Measurements from ENCODE around the gene PRDX3.
"Not testable (repeated sequence)": the region's sequence is repeated elsewhere in the genome, so short reads cannot be mapped to it uniquely, and the experiment has no call there.

PRDX3 gene

DNA sequence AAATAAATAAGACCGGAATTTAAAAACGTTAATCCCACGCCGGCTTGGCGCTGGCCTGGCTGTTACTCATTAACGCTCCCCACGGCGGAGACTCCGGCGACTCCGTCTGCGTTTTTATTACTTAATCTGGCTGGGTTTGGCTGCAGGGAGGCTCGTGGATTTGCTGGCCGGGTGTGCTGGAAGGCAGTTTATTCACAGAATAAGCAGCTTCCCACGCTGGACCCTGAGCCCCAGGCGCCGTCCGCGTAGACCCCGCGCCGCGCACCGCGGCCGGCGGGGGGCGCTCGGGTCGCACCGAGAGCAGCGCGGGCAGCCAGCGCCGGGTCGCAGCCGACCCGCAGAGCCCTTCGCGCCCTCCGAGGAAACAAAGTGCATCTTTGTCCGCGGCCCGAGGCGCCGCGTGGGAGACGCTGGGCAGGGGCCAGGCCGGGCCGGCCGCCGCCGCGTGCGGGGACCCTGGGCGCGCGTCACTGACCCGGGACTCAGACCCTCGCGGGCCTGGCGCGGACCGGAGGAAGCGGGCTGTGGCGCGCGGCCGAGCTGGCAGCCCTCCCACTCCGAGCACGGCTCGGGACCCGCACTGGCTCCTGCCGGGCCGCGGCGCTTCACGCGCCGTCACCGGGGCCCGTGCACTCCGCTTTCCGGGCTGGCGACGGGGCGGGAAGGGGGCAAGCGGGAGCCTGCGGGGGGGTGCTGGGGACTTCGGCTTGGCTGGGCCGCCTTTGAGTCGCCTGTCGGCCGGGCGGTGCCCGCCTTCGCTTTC is 28.2 kb upstream of the PRDX3 start:
- DNase-seq (ENCODE audit: low spot score): peak; percentile 61

DNA sequence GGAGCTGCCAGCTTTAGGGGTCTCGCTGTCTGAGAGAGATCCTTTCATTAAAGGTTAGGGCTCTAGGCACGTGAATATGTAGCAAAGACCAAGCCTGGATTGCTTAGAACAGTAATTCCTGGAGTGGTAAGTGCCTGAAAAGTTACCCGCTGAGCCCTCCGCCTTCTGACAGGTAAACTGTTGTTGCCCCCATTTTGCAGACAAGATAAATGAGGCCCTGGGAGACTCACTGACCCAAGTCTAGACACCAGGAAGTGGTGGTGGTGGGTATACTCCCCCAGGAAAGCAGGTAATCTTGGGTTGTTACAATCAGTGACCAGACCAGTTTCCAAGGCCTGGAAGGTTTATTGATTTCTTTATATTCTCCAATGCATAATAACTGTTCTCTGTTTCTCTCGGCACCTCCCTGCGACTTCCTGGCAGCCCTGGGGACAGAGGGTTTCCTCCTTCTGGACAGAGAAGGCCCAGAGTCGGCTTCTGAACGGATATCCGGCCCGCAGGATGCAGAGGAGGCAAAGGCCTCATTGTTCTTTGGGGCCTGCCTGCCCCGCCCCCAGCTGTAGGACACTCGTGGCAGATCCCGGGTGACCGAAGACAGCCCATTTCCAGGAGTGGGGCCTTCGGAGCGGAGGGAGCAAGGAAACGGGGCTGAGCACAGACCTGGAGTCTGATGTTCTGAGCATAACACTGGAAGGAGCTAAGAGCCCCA is 27.4 kb upstream of the PRDX3 start:
- DNase-seq (ENCODE audit: low spot score): peak; percentile 69

DNA sequence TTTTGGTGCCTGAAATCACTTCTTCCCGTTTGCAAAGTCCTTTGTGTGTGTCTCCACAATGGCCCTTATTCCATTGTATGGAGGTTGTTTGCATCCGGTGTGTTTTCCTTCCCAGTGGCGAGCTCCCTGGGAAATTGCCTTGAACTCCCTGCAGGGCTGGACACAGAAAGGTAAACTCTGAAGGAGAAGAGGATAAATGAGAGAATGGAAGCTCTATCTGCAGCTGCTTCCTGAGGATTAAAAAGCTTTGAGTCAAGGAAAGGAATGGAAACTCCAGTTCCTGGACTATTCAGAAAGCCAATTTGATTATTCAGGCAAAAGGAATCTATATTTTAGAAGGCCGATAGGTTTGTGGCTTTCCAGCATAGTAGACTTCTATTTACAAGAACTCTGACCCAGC is 24.4 kb upstream of the PRDX3 start:
- DNase-seq (ENCODE audit: low spot score): no peak

DNA sequence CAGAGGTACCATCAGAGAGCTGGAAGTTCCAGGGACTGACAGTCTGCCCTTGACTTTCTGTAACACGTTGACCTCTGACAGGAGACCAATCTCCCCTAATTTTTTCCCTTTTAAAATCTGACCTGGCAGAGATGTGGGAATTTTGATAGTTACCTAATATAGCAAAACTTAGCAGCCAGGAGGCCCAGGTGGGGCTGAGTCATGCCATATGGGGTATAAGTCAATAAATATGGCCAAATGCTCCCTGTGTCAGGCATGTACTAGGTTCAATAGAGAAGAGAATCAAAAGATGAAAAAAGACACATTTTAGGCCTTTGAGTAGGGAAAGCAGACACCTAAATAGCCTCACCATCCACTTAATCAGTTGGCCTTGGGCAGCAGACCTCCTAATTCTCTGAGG is 22.6 kb upstream of the PRDX3 start:
- DNase-seq (ENCODE audit: low spot score): no peak

DNA sequence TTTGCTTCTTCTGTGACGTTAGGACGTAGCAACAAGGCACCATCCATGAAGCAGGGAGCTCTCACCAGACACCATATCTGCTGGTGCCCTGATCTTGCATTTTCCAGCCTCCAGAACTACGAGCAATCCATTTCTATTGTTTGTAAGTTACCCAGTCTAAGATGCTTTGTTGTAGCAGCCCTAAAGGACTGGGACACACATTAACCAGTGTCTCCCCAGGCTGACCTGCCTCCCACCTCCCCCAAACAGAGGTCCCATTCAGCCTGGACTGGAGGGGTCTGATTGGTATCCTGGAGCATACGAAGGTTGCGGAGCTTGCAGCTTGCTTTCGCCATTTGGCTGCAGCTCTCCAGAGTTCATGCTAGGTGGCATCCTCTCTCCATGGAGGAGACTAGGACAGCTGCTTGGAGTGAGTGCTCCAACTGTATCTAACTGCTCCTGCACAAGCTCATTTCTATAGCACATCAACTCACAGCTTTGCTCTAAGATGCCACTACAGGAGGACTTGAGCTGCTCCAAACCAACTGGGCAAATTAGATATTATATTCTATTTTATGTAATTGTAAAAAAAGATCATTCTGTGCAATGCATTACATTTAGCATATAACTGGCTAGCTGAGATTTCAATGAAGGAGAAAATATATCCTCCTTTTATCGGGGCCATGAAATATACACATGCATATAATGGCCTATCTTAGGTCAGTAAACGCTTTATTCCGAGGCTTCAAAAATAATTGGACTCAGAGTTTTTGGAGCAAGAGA is 20.8 kb upstream of the PRDX3 start:
- peak; percentile 60 for DNase-seq (ENCODE audit: low spot score)

DNA sequence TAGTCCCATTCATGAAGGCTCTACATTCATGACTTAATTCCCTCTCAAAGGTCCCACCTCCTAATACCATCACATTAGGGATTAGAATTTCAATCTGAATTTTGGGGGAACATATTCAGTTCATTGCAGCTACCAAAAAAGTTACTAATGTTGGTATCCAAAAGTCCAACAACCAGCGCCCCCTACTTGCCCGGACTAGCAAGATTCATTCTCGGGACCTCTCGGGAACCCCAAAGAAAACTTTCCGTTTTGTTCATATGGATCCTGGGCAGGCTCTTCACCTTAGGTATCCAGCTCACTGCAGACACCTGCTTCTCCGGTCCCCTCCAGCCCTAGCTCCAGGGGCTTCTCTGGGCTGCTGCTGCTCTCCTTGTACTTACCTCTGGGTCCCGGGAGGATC is 19.8 kb upstream of the PRDX3 start:
- peak; percentile 27 for DNase-seq (ENCODE audit: low spot score)

DNA sequence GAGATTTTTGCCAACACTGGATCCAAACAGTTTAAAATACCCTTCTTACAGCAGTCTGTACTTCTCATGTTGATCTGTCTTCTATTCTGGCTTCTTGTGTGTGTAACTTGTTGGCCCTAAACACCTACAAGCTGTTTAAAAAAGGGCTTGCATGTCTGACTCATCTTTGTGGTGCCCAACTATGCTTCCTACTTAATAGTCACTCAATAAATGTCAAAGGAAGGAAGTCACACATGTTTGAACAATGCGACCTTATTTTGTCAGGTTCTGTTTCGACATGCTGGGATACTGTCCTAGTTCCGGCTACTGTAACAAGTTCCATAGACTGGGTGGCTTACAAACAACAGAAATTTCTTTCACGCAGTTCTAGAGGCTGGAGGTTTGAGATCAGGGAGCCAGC is 19.3 kb upstream of the PRDX3 start:
- DNase-seq (ENCODE audit: low spot score): peak; percentile 24

DNA sequence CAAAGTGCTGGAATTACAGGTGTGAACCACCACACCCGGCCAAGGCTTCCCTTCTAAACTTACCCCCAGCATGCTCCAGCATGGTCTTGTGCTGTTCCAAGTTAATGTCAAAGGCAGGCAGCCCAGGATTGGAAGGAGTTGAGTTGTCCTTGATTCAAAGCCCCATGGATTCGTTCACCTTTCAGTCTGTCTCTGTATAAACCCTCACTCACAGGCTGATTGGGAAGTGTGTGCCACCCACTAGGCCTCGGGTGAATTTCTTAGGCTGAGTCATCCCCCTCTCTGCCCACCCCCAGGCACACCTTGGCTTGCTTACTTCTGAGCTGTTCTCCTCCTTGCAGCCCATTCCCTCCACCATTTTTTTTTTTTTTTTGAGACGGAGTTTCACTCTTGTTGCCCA is 13.3 kb upstream of the PRDX3 start:
- no peak for DNase-seq (ENCODE audit: low spot score)

DNA sequence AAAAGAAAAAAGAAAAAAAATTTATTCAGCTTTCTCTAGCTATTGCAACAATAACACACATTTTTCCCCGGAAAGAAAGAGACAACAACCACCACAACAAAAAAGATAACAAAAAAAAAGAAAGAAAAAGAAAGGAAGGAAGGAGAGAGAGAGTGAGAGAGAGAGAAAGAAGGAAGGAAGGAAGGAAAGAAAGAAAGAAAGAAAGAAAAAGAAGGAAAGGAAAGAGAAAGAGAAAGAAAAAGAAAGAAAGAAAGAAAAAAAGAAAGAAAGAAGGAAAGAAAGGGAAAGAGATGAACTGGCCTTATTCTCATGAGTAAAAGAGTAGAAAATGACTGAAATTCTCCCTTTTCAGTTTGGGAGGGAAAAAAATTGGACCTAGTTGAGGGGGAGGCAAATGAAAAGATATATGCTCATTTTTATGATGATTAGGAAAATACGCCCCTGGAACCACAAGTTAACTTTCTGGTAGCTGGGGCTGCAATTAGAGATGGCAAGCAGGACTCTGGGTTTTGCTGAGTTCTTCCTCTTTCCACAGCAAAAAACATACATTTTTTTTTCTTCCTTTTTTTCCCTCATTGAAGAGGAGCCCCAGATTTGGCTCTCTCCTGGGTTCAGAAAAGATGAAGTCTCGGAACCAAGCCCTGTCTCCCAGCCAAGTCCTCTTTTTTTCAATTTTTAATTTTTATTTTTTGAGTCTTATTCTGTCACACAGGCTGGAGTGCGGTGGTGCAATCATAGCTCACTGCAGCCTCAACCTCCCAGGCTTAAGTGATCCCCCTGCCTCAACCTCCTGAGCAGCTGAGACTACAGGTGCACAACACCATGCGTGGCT is 12.6 kb upstream of the PRDX3 start:
- no peak for DNase-seq (ENCODE audit: low spot score)

DNA sequence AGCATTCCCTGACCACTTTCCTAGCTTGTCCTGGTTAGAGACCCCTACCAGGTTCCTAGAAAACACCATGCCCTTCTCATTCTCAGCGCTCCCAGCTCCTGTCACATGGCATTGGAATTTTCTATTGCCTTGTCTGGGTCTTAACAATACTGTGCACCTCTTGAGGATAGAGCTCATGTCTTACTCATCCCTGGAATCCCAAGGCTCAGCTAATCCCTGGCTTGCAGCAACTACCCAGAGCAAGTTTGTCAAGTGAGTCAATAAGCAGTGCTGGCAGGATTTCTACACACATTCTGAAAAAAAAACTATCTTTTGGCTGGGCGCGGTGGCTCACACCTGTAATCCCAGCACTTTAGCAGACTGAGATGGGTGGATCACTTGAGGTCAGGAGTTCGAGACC is 11.7 kb upstream of the PRDX3 start:
- DNase-seq (ENCODE audit: low spot score): no peak

DNA sequence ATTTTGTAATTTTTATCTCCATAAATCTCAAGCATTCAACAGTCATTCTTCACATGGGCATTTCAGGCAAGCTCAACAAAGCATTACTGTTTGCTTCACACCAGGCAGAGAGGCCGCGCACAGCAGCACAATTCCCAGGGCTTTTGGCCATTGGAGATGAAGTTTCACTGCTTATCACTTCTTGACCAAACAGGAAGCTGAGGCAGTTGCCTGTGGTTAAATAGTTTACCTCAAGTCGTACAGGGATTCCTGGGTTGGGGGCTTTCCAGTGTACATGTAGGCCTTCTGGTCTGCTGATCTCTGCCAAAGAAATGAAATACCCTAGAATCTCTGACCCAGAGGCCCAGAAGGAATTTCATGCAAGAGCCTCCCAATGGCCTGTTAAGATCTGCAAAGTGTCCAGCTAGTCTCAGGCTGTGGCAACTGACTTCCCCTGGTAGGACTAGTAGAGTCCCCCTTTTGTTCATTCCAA is 11.2 kb upstream of the PRDX3 start:
- DNase-seq (ENCODE audit: low spot score): peak; percentile 42

DNA sequence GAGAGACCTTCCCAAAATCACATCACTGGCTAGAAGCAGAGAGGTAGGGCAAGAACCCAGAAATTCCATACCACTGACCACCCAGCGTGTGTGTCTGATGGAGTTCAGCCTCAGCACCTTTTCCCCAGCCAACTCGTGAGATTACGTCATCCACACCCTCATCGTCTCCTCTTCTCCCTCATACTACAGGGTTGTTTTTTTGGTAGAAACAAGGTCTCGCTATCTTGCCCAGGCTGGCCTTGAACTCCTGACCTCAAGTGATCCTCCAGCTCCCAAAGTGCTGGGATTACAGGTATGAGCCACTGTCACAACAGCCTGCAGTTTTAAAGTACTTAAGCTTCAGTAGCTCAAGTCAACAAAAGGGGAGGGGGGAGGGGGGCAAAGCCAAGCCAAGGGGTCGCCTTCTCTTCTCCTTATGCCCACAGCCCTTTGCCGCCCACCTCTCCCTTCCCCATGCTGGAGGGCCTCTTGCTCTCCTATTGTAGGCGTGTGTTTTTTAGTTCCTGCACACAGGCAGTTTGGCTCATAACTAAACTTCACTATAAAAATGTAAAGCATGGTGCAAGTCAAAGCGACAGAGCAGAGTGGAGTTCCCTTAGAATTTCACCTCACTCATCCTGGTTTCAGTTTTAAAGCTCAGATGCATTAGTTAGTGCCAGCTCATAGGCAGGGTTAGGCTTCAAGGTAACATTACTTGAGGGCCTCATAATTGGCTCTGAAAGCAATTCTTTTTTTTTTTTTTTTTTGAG is 5.2 kb upstream of the PRDX3 start:
- peak; percentile 59 for DNase-seq (ENCODE audit: low spot score)

DNA sequence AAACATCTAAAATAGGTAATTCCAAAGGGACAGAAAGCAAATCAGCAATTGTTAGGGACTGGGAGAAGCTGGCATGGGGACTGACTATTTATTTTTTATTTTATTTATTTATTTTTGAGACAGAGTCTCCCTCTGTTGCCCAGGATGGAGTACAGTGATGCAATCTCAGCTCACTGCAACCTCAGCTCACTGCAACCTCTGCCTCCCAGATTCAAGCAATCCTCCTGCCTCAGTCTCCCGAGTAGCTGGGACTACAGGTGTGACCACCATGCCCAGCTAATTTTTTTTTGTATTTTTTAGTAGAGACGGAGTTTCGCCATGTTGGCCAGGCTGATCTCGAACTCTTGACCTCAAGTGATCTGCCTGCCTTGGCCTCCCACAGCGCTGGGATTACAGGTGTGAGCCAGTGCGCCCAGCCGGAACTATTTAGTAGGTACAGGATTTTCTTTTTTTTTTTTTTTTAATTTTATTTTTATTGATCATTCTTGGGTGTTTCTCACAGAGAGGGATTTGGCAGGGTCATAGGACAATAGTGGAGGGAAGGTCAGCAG is 2.3 kb upstream of the PRDX3 start:
- not testable (repeated sequence) for DNase-seq (ENCODE audit: low spot score)

DNA sequence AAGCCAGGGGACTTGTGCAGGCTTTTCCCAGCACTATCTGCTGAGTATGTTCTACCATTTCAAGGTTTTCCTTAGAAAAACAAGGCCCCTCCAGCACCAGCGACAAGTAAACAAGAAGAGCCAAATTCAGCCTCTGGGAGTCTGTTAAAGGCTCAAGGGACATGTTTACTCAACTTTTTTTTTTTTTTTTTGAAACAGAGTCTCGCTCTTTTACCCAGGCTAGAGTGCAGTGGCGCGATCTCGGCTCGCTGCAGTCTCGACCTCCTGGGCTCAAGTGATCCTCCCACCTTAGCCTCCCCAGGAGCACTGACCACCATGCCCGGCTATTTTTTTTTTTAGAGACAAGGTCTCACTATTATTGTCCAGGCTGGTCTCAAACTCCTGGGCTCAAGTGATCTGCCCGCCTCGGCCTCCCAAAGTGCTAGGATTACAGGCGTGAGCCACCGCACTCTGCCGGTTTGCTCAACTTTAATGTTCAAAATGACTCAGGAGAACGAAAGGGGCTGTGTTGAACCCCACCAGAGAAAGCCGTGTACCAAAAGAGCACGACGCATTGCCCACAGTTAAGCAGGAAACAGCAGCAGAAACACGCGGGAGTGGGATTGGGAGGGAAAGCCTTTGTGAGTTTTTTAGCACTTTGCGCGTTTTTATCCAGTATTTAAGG is 772 bp downstream of the PRDX3 start:
- peak; percentile 62 for DNase-seq (ENCODE audit: low spot score)

DNA sequence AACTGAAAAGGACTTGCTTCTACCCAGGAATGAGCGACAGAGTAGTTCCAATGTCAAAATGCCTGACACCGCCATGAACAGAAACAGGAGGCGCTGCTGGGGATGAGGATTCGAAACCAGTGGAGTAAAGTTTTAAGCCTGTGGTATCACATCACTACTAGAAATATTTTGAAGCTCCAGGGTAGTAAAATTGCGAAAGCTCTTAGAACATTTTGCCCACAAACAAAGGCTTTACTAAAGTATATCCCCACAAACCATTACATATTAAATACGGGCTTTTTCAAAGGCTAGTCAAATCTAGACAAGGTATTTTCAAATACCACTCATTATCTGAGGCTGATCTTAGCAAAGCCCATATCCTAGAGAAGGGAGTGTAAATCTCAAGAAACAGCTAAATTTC is 2.4 kb downstream of the PRDX3 start:
- DNase-seq (ENCODE audit: low spot score): peak; percentile 76

DNA sequence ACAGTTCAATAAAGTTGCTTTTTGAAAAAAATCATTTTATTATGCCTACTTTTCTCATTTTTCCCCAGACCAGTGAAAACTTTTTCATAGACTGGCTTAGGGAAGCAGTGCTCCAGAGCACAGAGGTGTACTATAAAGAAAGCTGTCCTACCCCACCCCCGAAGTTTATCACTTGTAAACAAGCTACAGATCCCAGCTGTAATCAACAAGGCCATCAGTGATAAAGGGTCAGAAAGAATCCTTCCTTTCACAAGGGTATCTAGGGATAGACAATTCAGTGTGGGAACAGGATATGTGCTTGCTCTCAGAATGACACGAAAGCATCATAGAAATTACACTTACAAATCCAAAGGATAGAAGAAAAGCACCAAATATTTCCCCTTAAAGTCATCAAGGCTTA is 4.5 kb downstream of the PRDX3 start:
- no peak for DNase-seq (ENCODE audit: low spot score)

DNA sequence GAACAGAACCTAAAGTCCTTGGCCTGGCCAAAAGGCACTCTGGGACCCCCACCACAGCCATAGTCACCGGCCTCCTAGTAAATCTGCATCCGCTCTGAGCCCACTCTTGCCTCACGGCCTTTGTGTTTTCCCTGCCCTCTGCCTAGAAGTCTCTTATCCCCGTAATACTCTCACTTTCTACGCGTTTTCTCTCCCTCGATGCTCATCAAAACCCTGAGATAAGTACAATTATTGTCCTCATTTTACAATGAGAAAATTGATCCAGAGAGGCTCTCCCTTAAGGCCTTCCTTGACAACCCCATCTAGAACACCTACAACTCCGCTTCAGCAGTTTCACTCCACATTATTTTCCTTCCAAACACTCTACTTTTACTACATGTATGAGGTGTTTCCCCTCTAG is 11.6 kb downstream of the PRDX3 start:
- no peak for DNase-seq (ENCODE audit: low spot score)

DNA sequence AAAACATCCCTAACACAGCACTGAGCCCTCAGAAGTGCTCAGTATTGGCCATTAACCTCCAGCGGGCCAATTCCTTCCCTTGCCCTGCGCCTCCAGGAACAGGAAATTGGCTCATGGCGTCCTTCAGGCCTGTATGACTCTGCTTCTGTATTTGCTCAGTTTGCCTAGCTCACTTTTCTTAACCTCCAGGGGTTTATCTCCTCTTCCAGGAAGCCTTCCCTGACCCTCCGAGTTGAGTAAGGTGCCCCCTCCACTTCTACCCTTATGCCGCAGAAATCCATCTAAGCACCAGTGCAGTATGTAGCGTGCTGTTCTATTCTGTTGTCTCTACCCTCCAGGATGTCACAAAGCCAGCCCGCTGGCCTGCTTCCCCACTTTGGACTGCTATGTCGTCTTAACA is 12.0 kb downstream of the PRDX3 start:
- DNase-seq (ENCODE audit: low spot score): no peak

DNA sequence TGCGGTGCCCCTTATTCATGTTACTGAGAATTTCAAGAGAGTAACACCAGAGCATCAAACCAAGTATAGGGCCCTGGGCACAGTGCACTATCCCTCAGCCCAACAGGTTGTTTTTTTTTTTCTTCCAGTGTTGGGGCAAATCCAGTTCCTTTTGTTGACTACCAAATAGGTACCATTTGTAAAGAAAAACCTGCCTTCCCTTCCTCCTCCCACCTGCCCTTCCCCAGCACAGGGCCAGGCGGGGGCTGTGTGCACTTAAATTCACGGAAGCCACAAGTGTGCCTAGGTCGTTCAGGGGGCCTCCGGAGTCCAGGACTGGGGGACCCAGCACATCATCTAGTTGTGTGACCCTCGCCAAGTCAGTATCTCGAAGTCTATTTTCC is 12.5 kb downstream of the PRDX3 start:
- no peak for DNase-seq (ENCODE audit: low spot score)

Measured in activated CD4-positive, alpha-beta T cell treated with anti-CD3 and anti-CD28 coated beads, Interleukin-2, Interleukin-4, amounts not matched to agents 100 ng/mL and 50 ng/mL, durations not matched to agents 16 hours and 8 hours (primary cell).